HepG2 (cell line): ENCODE data around the gene MN1. TPM values are rescaled to one million over a fixed set of nuclear protein-coding genes. Genes with fewer than 3 reads are reported as not detected.

ENCODE experiments used
- ATAC-seq: fragments of 200-7000 bp; cut with Tn5 transposase; 3 replicates; pipeline ENCODE4 v1.9.1; 2020; ENCODE audit warnings: mild to moderate bottlenecking, moderate library complexity
- BruUV-seq: library from RNA; stranded (reverse); fragments of 400-500 nt; replicated peaks from 2 replicates; lab custom pipeline; 2021; lab: Mats Ljungman, UMichigan
- CTCF ChIA-PET: fragments of 300-600 bp; formaldehyde crosslinking; extraction: SDS; loops from one replicate; lab custom pipeline; 2021; ENCODE audit warnings: low total read pairs, inconsistent platforms, low intra/inter-chr PET ratio; lab: Yijun Ruan, JAX
- POLR2A ChIA-PET: fragments of 350-600 bp; sonication (Branson Sonifier 250); formaldehyde crosslinking; loops from one replicate; lab custom pipeline; 2020; ENCODE audit warnings: antibody characterized with exemption, inconsistent platforms; lab: Yijun Ruan, JAX
- DNase-seq: peaks from one replicate; pipeline ENCODE4 v3.0.0-alpha.2; 2015; ENCODE audit warnings: low spot score
- FAIRE-seq: peaks from 3 replicates; lab custom pipeline; 2011; peaks lifted over from hg19 to GRCh38; lab: Jason Lieb, UNC
- H2AFZ ChIP-seq: one replicate; pipeline ENCODE4 v1.6.1; 2011; ENCODE audit warnings: low read length, inconsistent platforms
- H3K27ac ChIP-seq: fragments of 300-600 bp; 3 replicates; pipeline ENCODE4 v1.8.0; 2011; ENCODE audit warnings: mixed run types, mild to moderate bottlenecking, mixed read lengths, low read length, inconsistent platforms; ENCODE audit not compliant: insufficient read depth; ENCODE audit errors: extremely low read length
- H3K27me3 ChIP-seq, 2 experiments: fragments of 200-600 bp in 1 of 2; 2 replicates in 1 of 2; 3 replicates in 1 of 2; pipeline versions ENCODE4 v1.6.0 to v1.8.0; 2011; ENCODE audit warnings: low read length in 2 of 2, mild to moderate bottlenecking in 2 of 2, moderate library complexity in 2 of 2, inconsistent platforms in 1 of 2; ENCODE audit not compliant: insufficient read depth in 2 of 2, control insufficient read depth in 1 of 2
- H3K36me3 ChIP-seq, 2 experiments: fragments of 200-600 bp in 1 of 2; replicated peaks in 1 of 2; 2 replicates in 1 of 2; 3 replicates in 1 of 2; pipeline versions ENCODE4 v1.5.1 to v1.8.0; 2011; ENCODE audit warnings: low read length in 2 of 2, inconsistent platforms in 1 of 2; ENCODE audit not compliant: insufficient read depth in 2 of 2, control insufficient read depth in 1 of 2
- H3K4me1 ChIP-seq: 2 replicates; pipeline ENCODE4 v1.5.1; 2012; ENCODE audit warnings: low read length, inconsistent platforms; ENCODE audit not compliant: insufficient read depth
- H3K4me2 ChIP-seq: 2 replicates; pipeline ENCODE4 v1.6.0; 2011; ENCODE audit warnings: low read depth, low read length, inconsistent platforms
- H3K4me3 ChIP-seq, 3 experiments: fragments of 200-600 bp in 1 of 3; sonication (generic), shearing (Covaris generic) in 1 of 3; replicated peaks in 1 of 3; 2 replicates each; pipeline ENCODE4 v1.5.1; 2011 to 2016; ENCODE audit warnings: low read length in 3 of 3, inconsistent platforms in 2 of 3, low read depth in 2 of 3, mild to moderate bottlenecking in 2 of 3, control low read depth in 1 of 3, mixed read lengths in 1 of 3; ENCODE audit not compliant: insufficient read depth in 1 of 3
- H3K79me2 ChIP-seq: one replicate; pipeline ENCODE4 v1.6.1; 2011; ENCODE audit warnings: low read length, inconsistent platforms; ENCODE audit not compliant: insufficient read depth
- H3K9ac ChIP-seq: 2 replicates; pipeline ENCODE4 v1.6.0; 2011; ENCODE audit warnings: mild to moderate bottlenecking, low read depth, low read length, inconsistent platforms; ENCODE audit not compliant: insufficient read depth
- H3K9me3 ChIP-seq: 2 replicates; pipeline ENCODE4 v1.5.1; 2012; ENCODE audit warnings: mild to moderate bottlenecking, low read length
- H4K20me1 ChIP-seq: 2 replicates; pipeline ENCODE4 v1.6.0; 2011; ENCODE audit warnings: inconsistent platforms, mild to moderate bottlenecking, low read length, moderate library complexity; ENCODE audit not compliant: insufficient read depth
- AGO1 ChIP-seq: fragments of 200-400 bp; formaldehyde crosslinking; IDR thresholded peaks from 2 replicates; pipeline ENCODE4 v1.6.1; 2017; ENCODE audit warnings: mild to moderate bottlenecking, low read depth, low read length, moderate library complexity; ENCODE audit not compliant: poor library complexity, severe bottlenecking
- ATAD3A ChIP-seq: sonication (generic); formaldehyde crosslinking; IDR thresholded peaks from 2 replicates; pipeline ENCODE4 v1.4.0; 2020; ENCODE audit warnings: missing genetic modification reagents
- ATF7 ChIP-seq, 2 experiments: fragments of 450-650 bp in 1 of 2; sonication (generic) in 1 of 2; formaldehyde crosslinking in 1 of 2; IDR thresholded peaks; 2 replicates each; pipeline versions ENCODE4 v1.4.0 to v1.6.1; 2016 to 2020; ENCODE audit warnings: antibody characterized with exemption in 1 of 2, mild to moderate bottlenecking in 1 of 2, missing genetic modification reagents in 1 of 2
- KAT8 ChIP-seq: IDR thresholded peaks from 2 replicates; pipeline ENCODE4 v1.6.1; 2016; ENCODE audit warnings: missing genetic modification reagents, missing compliant biosample characterization
- KDM3A ChIP-seq: IDR thresholded peaks from 2 replicates; pipeline ENCODE4 v1.6.1; 2018; ENCODE audit warnings: low read depth, missing compliant biosample characterization
- NFIC ChIP-seq: IDR thresholded peaks from 2 replicates; pipeline ENCODE4 v1.6.1; 2012; ENCODE audit warnings: mild to moderate bottlenecking, low read length, inconsistent platforms
- RELA ChIP-seq: sonication (generic); formaldehyde crosslinking; IDR thresholded peaks from 2 replicates; pipeline ENCODE4 v1.4.0; 2020; ENCODE audit warnings: missing genetic modification reagents
- SUZ12 ChIP-seq: fragments of 150-350 bp; IDR thresholded peaks from 2 replicates; pipeline ENCODE4 v1.6.1; 2014; ENCODE audit warnings: low read depth, low read length
- THAP11 ChIP-seq: IDR thresholded peaks from 2 replicates; pipeline ENCODE4 v1.6.1; 2016; ENCODE audit warnings: missing biosample characterization, missing genetic modification reagents
- ZGPAT ChIP-seq: IDR thresholded peaks from 2 replicates; pipeline ENCODE4 v1.6.1; 2016; ENCODE audit warnings: mild to moderate bottlenecking
- ZNF280D ChIP-seq: sonication (generic); formaldehyde crosslinking; IDR thresholded peaks from 2 replicates; pipeline ENCODE4 v1.5.1; 2020; ENCODE audit warnings: mild to moderate bottlenecking, missing genetic modification reagents
- WGBS: methylation state at CpG from one replicate; pipeline ENCODE4 v1.1.6; 2017; ENCODE audit warnings: low lambda C conversion rate; 5-methylcytosine and 5-hydroxymethylcytosine counted together
- in situ Hi-C: cut with HindIII; loops from 2 replicates; pipeline ENCODE4 v1.10.0; 2017; ENCODE audit warnings: low pct_unique_long_range_greater_than_20kb; ENCODE audit not compliant: extremely low pct_ligation_motif_present
- intact Hi-C: fragments of 100-400 bp; cut with micrococcal nuclease; formaldehyde crosslinking; loops from one replicate; pipeline ENCODE4 v1.10.0; 2022; ENCODE audit not compliant: unreplicated experiment
- polyA plus RNA-seq, 8 experiments: library from polyadenylated mRNA; depleted of rRNA in 3 of 8; stranded (reverse) in 7 of 8; unstranded in 1 of 8; fragments of >200 nt; fragmentation: Illumina TruSeq in 4 of 8; extraction: Trizol in 4 of 8; gene quantifications; 2 replicates each; pipeline versions ENCODE4 v1.2.1 to v1.2.3, GENCODE V29; 2011 to 2016; ENCODE audit warnings: low read depth in 4 of 8, missing spikeins in 1 of 8, mixed read lengths in 1 of 8; ENCODE audit not compliant: insufficient read depth in 1 of 8
- total RNA-seq, 5 experiments: library from RNA; depleted of rRNA; stranded (reverse); fragments of >200 nt; fragmentation: Illumina TruSeq; extraction: Trizol; gene quantifications; 2 replicates each; pipeline ENCODE4 v1.2.3, GENCODE V29; 2016; ENCODE audit warnings: low read depth in 1 of 5
- TF ChIP-seq, protein P1 (sequence below): sonication (generic); formaldehyde crosslinking; IDR thresholded peaks from 2 replicates; pipeline ENCODE4 v1.4.0; 2020; ENCODE audit warnings: missing genetic modification reagents

Gene MN1
- total and polyA plus RNA-seq, 2 of the 13 experiments (the other 11 are each of a cell fraction or from before 2014, with no cell fraction given): 0.01 TPM; not detected in 1

DNA sequence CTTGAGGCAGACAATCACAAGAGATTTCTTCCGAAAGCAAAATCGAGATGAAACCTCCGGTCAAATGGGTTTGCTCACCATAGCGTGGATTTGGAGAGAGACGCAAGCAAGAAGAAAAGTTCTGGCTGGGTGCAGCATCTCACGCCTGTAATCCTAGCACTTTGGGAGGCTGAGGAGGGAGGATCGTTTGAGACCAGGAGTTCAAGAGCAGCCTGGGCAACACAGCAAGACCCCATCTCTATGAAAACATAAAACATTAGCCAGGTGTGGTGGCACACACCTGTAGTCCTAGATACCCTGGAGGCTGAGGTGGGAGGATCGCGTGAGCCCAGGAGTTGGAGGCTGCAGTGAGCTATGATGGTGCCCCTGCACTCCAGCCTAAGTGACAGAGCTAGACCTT, 24.4 kb downstream of the MN1 start:
- ChIA-PET POLR2A (no interaction called here), CTCF (no interaction called here)
- DNase-seq (no peak), ATAC-seq (no peak), FAIRE-seq (no peak)
- H3K4me1 ChIP-seq: no peaks in the 10 kb centered on the region
- no peak overlapping the region for H3K9ac ChIP-seq
- in situ Hi-C loops (no loop called here), intact Hi-C loops (no loop called here)
- H4K20me1 ChIP-seq: no peaks in the 10 kb centered on the region
- 67% methylated on average over 9 of the region's 9 CpGs for WGBS
- H3K79me2 ChIP-seq: no peaks in the 10 kb centered on the region
- no peak overlapping the region for H3K4me2 ChIP-seq
- no peaks in the 10 kb centered on the region for H3K36me3 ChIP-seq
- H3K4me3 ChIP-seq: no peak overlapping the region
- H2AFZ ChIP-seq: no peak overlapping the region
- H3K9me3 ChIP-seq: no peaks in the 10 kb centered on the region
- BruUV-seq: no TSS peak
- peaks cover 2 to 13% of the 10 kb centered on the region in 2 experiments; a peak in 2 of 5 replicates for H3K27me3 ChIP-seq
- TF ChIP-seq ATAD3A (no peak), SUZ12 (no peak), THAP11 (CRISPR knock-in tag) (no peak), AGO1 (no peak), KDM3A (CRISPR knock-in tag) (no peak), NFIC (no peak), ZGPAT (CRISPR knock-in tag) (no peak), ATF7 (IDR thresholded peaks at IDR 0.05) (no peak), ATF7 (CRISPR knock-in tag; IDR thresholded peaks at IDR 0.05) (no peak), KAT8 (CRISPR knock-in tag) (no peak), ZNF280D (CRISPR knock-in tag) (no peak), RELA (CRISPR knock-in tag) (no peak)
- TF ChIP-seq, protein P1, sequence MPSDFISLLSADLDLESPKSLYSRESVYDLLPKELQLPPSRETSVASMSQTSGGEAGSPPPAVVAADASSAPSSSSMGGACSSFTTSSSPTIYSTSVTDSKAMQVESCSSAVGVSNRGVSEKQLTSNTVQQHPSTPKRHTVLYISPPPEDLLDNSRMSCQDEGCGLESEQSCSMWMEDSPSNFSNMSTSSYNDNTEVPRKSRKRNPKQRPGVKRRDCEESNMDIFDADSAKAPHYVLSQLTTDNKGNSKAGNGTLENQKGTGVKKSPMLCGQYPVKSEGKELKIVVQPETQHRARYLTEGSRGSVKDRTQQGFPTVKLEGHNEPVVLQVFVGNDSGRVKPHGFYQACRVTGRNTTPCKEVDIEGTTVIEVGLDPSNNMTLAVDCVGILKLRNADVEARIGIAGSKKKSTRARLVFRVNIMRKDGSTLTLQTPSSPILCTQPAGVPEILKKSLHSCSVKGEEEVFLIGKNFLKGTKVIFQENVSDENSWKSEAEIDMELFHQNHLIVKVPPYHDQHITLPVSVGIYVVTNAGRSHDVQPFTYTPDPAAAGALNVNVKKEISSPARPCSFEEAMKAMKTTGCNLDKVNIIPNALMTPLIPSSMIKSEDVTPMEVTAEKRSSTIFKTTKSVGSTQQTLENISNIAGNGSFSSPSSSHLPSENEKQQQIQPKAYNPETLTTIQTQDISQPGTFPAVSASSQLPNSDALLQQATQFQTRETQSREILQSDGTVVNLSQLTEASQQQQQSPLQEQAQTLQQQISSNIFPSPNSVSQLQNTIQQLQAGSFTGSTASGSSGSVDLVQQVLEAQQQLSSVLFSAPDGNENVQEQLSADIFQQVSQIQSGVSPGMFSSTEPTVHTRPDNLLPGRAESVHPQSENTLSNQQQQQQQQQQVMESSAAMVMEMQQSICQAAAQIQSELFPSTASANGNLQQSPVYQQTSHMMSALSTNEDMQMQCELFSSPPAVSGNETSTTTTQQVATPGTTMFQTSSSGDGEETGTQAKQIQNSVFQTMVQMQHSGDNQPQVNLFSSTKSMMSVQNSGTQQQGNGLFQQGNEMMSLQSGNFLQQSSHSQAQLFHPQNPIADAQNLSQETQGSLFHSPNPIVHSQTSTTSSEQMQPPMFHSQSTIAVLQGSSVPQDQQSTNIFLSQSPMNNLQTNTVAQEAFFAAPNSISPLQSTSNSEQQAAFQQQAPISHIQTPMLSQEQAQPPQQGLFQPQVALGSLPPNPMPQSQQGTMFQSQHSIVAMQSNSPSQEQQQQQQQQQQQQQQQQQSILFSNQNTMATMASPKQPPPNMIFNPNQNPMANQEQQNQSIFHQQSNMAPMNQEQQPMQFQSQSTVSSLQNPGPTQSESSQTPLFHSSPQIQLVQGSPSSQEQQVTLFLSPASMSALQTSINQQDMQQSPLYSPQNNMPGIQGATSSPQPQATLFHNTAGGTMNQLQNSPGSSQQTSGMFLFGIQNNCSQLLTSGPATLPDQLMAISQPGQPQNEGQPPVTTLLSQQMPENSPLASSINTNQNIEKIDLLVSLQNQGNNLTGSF (CRISPR knock-in tag): no peak
- H3K27ac ChIP-seq: no peak overlapping the region
